Fibroblast of the conjunctiva (primary cell): ENCODE data around the gene LDLRAD3.

ENCODE experiments used
- DNase-seq: peaks from one replicate; pipeline ENCODE4 v3.0.0-alpha.2; 2010; ENCODE audit warnings: low read depth

Gene LDLRAD3

DNA sequence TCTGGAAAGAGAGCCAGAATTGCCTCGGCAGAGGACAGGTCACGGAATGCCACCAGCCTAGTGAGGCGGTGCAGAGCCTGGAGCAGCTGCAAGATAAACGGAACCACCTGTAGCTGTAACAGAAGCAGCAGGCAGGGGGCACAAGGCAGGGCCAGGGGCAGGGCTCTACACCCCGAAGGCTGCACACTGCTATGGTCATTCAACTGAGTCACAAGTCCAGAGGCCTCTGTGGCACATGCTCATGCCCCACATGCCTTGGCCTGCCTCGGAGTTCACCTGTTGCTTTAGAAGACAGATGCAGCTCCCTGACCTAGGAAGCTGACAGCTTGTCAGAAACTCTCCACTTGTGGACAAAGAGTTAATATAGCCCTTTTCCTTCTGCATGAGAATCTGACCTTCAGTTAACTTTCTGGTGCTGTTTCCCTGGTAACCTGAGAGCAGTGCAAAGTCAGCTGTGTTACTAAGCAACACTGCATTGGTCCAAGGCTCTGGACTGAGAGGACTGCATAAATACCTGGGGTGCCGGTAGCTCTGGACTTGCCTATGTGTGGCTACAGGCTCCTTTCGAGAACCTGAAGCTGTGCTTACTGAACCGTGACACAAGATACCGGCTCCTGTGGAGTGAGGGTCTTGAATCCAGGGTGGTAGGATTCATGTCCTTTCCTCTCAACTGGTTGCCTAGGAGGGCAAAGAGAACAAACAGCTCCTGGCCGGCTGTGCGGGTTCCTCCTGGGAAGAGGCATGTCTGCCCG lies 334.8 kb downstream of the LDLRAD3 start:
- DNase-seq = no peak

DNA sequence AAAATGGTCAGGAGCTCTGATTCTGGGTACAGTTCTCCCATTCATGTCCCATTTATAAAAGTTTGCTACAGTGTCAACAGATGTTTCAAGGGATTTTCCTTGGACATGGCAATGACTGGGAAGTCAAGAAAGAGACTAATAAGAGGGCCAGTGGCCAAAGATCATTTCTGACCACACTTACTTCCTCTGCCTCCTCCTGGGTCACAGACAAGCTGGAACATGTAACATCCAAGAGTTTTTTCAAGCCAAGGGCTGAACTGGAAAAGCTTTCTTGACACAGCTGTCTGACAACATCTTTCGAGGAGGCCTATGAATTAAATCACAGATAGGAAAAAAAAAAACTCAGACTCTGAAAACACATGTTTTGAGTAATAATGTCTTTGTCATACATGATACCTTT lies 336.7 kb downstream of the LDLRAD3 start:
- no peak for DNase-seq
